GM19438 (cell line): ENCODE data around the gene PTPRR.

Experiments
- ATAC-seq: cut with Tn5 transposase; IDR thresholded peaks from one replicate; pipeline ENCODE4 v1.9.1; 2021; ENCODE audit warnings: low read depth; ENCODE audit not compliant: unreplicated experiment

Gene PTPRR

GRCh38 chr12:70918321-70918720, 2.2 kb downstream of the PTPRR start:
- no peak for ATAC-seq

GRCh38 chr12:70910666-70911065, 9.9 kb downstream of the PTPRR start:
- no peak for ATAC-seq

GRCh38 chr12:70908978-70909377, 11.6 kb downstream of the PTPRR start:
- ATAC-seq = no peak

GRCh38 chr12:70907412-70907811, 13.1 kb downstream of the PTPRR start:
- ATAC-seq = no peak

- no peak for ATAC-seq
Measured at GRCh38 chr12:70895956-70896355, 24.6 kb downstream of the PTPRR start.

- ATAC-seq = no peak
Measured at GRCh38 chr12:70892593-70892992, 27.9 kb downstream of the PTPRR start.

- no peak for ATAC-seq
Measured at GRCh38 chr12:70890895-70891832, 29.4 kb downstream of the PTPRR start.

GRCh38 chr12:70885956-70886355, 34.6 kb downstream of the PTPRR start:
- ATAC-seq = no peak

- no peak for ATAC-seq
Measured at GRCh38 chr12:70883855-70884254, 36.7 kb downstream of the PTPRR start.

GRCh38 chr12:70880744-70881143, 39.8 kb downstream of the PTPRR start:
- no peak for ATAC-seq

- no peak for ATAC-seq
Measured at GRCh38 chr12:70876952-70877351, 43.6 kb downstream of the PTPRR start.

GRCh38 chr12:70875628-70876027, 44.9 kb downstream of the PTPRR start:
- ATAC-seq = no peak

- no peak for ATAC-seq
Measured at GRCh38 chr12:70854881-70855568, 65.5 kb downstream of the PTPRR start.

- no peak for ATAC-seq
Measured at GRCh38 chr12:70854138-70854537, 66.4 kb downstream of the PTPRR start.

GRCh38 chr12:70853326-70853725, 67.2 kb downstream of the PTPRR start:
- ATAC-seq = no peak

GRCh38 chr12:70852416-70853150, 68.0 kb downstream of the PTPRR start:
- ATAC-seq = no peak

- no peak for ATAC-seq
Measured at GRCh38 chr12:70849265-70849960, 71.1 kb downstream of the PTPRR start.

- no peak for ATAC-seq
Measured at GRCh38 chr12:70847871-70848270, 72.7 kb downstream of the PTPRR start.

GRCh38 chr12:70845268-70845667, 75.3 kb downstream of the PTPRR start:
- no peak for ATAC-seq

- ATAC-seq = no peak
Measured at GRCh38 chr12:70843363-70843762, 77.2 kb downstream of the PTPRR start.

GRCh38 chr12:70842942-70843341, 77.6 kb downstream of the PTPRR start:
- ATAC-seq = no peak
